Endothelial cell of umbilical vein (primary cell): ENCODE results near the gene TUNAR. TPM values are rescaled to one million over a fixed set of nuclear protein-coding genes. Genes with fewer than 3 reads are reported as not detected.

Source experiments
- BruUV-seq: library from RNA; stranded (reverse); fragments of 400-500 nt; replicated peaks from 2 replicates; lab custom pipeline; 2021; lab: Mats Ljungman, UMichigan
- CTCF ChIA-PET: fragments of 300-600, 350-600 bp; sonication (Branson Sonifier 250); formaldehyde crosslinking; loops from one replicate; lab custom pipeline; 2021; ENCODE audit warnings: antibody characterized with exemption, inconsistent platforms; lab: Charles Lee
- POLR2A ChIA-PET: fragments of 300-600, 350-600 bp; sonication (Branson Sonifier 250); formaldehyde crosslinking; loops from one replicate; lab custom pipeline; 2021; ENCODE audit warnings: antibody characterized with exemption, inconsistent platforms; lab: Charles Lee
- DNase-seq: peaks from one replicate; pipeline ENCODE4 v3.0.0-alpha.2; 2011; ENCODE audit warnings: low read depth, low spot score
- FAIRE-seq: peaks from 2 replicates; lab custom pipeline; 2011; peaks lifted over from hg19 to GRCh38; lab: Jason Lieb, UNC
- H2AFZ ChIP-seq: 2 replicates; pipeline ENCODE4 v1.6.0; 2012; ENCODE audit warnings: low read depth, low read length, control low read depth, inconsistent platforms
- H3K27ac ChIP-seq: 2 replicates; pipeline ENCODE4 v1.5.1; 2011; ENCODE audit warnings: low read depth, mild to moderate bottlenecking, control low read depth, low read length, moderate library complexity; ENCODE audit not compliant: insufficient read depth
- H3K27me3 ChIP-seq, 2 experiments: 2 replicates each; pipeline versions ENCODE4 v1.6.0 to v1.6.1; 2011; ENCODE audit warnings: low read length in 2 of 2, mixed read lengths in 1 of 2; ENCODE audit not compliant: control insufficient read depth in 2 of 2, insufficient read depth in 2 of 2
- H3K36me3 ChIP-seq, 2 experiments: 2 replicates in 1 of 2; 3 replicates in 1 of 2; pipeline ENCODE4 v1.5.1; 2011; ENCODE audit warnings: low read length in 2 of 2, mild to moderate bottlenecking in 1 of 2, moderate library complexity in 1 of 2; ENCODE audit not compliant: control insufficient read depth in 2 of 2, insufficient read depth in 2 of 2; ENCODE audit errors: extremely low read depth in 1 of 2
- H3K4me1 ChIP-seq: 3 replicates; pipeline ENCODE4 v1.5.1; 2011; ENCODE audit warnings: mild to moderate bottlenecking, low read length; ENCODE audit not compliant: control insufficient read depth, insufficient read depth; ENCODE audit errors: extremely low read depth
- H3K4me2 ChIP-seq: 2 replicates; pipeline ENCODE4 v1.6.1; 2011; ENCODE audit warnings: low read length, control low read depth, mixed read lengths; ENCODE audit not compliant: insufficient read depth
- H3K4me3 ChIP-seq, 3 experiments: fragments of 200-600 bp in 1 of 3; sonication (generic), shearing (Covaris generic) in 1 of 3; replicated peaks in 1 of 3; 2 replicates each; pipeline ENCODE4 v1.5.1; 2011 to 2016; ENCODE audit warnings: control low read depth in 3 of 3, low read length in 3 of 3, mild to moderate bottlenecking in 2 of 3, inconsistent platforms in 1 of 3, low read depth in 1 of 3, moderate library complexity in 1 of 3; ENCODE audit not compliant: insufficient read depth in 1 of 3
- H3K79me2 ChIP-seq: 2 replicates; pipeline ENCODE4 v1.6.0; 2012; ENCODE audit warnings: low read length, inconsistent platforms; ENCODE audit not compliant: control insufficient read depth, insufficient read depth
- H3K9ac ChIP-seq: replicated peaks from 2 replicates; pipeline ENCODE3; 2011; ENCODE audit warnings: low read length, control low read depth; ENCODE audit not compliant: insufficient read depth; ENCODE audit errors: extremely low read depth
- H3K9me1 ChIP-seq: replicated peaks from 3 replicates; pipeline ENCODE4 v1.6.0; 2011; ENCODE audit warnings: mild to moderate bottlenecking, low read length; ENCODE audit not compliant: control insufficient read depth, insufficient read depth; ENCODE audit errors: extremely low read depth
- H3K9me3 ChIP-seq: replicated peaks from 2 replicates; pipeline ENCODE4 v1.5.1; 2012; ENCODE audit warnings: low read length, inconsistent platforms; ENCODE audit not compliant: control insufficient read depth, insufficient read depth
- H4K20me1 ChIP-seq: replicated peaks from 2 replicates; pipeline ENCODE3; 2011; ENCODE audit warnings: mild to moderate bottlenecking, low read length; ENCODE audit not compliant: control insufficient read depth, insufficient read depth; ENCODE audit errors: extremely low read depth
- EZH2 ChIP-seq: IDR thresholded peaks from 2 replicates; pipeline ENCODE4 v1.6.1; 2012; ENCODE audit warnings: borderline replicate concordance, low read depth, mild to moderate bottlenecking, moderate library complexity, low read length, inconsistent platforms; ENCODE audit not compliant: severe bottlenecking
- FOS ChIP-seq: IDR thresholded peaks from 2 replicates; pipeline ENCODE4 v1.6.1; 2011; ENCODE audit warnings: mild to moderate bottlenecking, low read length, moderate library complexity, borderline replicate concordance; ENCODE audit not compliant: insufficient read depth
- GATA2 ChIP-seq: IDR thresholded peaks from 2 replicates; pipeline ENCODE4 v1.7.0; 2011; ENCODE audit warnings: low read depth, mild to moderate bottlenecking, moderate library complexity, mixed read lengths, low read length; ENCODE audit not compliant: insufficient read length, insufficient read depth
- JUN ChIP-seq: IDR thresholded peaks from 2 replicates; pipeline ENCODE4 v1.6.1; 2011; ENCODE audit warnings: borderline replicate concordance, low read depth; ENCODE audit not compliant: insufficient read length, insufficient read depth
- MAX ChIP-seq: IDR thresholded peaks from 2 replicates; pipeline ENCODE4 v1.6.1; 2011; ENCODE audit not compliant: insufficient read depth, insufficient read length
- MYC ChIP-seq: IDR thresholded peaks from one replicate; pipeline ENCODE4 v1.6.1; 2011; ENCODE audit warnings: mild to moderate bottlenecking, low read depth, low read length
- POLR2A ChIP-seq: IDR thresholded peaks from 2 replicates; pipeline ENCODE4 v1.6.1; 2012; ENCODE audit warnings: low read depth, mild to moderate bottlenecking, control low read depth, low read length
- POLR2AphosphoS5 ChIP-seq: IDR thresholded peaks from 2 replicates; pipeline ENCODE4 v1.6.1; 2012; ENCODE audit warnings: low read depth, mild to moderate bottlenecking, control low read depth, low read length, moderate library complexity; ENCODE audit not compliant: insufficient read depth
- dilution Hi-C: fragments of 300-500 bp; cut with MboI; formaldehyde crosslinking; loops from one replicate; pipeline ENCODE4 v1.15.0; 2019; ENCODE audit warnings: low sequenced_read_pairs; ENCODE audit not compliant: extremely low pct_ligation_motif_present
- intact Hi-C: fragments of 100-400 bp; cut with micrococcal nuclease; formaldehyde crosslinking; loops from one replicate; pipeline ENCODE4 v1.10.0; 2022
- polyA plus RNA-seq, 4 experiments: library from polyadenylated mRNA; depleted of rRNA in 3 of 4; stranded (reverse) in 3 of 4; unstranded in 1 of 4; fragments of >200 nt; gene quantifications; 2 replicates each; pipeline versions ENCODE4 v1.2.1 to v1.2.3, GENCODE V29; 2011 to 2012; ENCODE audit warnings: missing spikeins in 1 of 4
- total RNA-seq: library from RNA; stranded (reverse); gene quantifications from 2 replicates; pipeline ENCODE4 v1.2.3, GENCODE V29; 2021
- TF ChIP-seq, protein P1 (sequence below), 2 donors: IDR thresholded peaks; 1 replicate in 1 of 2; 2 replicates in 1 of 2; pipeline ENCODE4 v1.5.1; 2011; ENCODE audit warnings: low read length in 2 of 2, mild to moderate bottlenecking in 2 of 2, moderate library complexity in 2 of 2, control low read depth in 1 of 2, inconsistent platforms in 1 of 2, low read depth in 1 of 2; ENCODE audit not compliant: insufficient read depth in 1 of 2; ENCODE audit errors: extremely low read depth in 1 of 2

Gene TUNAR
- total and polyA plus RNA-seq, 2 donors (not counting 3 experiments of a cell fraction or from before 2014, with no cell fraction given) = not detected

DNA sequence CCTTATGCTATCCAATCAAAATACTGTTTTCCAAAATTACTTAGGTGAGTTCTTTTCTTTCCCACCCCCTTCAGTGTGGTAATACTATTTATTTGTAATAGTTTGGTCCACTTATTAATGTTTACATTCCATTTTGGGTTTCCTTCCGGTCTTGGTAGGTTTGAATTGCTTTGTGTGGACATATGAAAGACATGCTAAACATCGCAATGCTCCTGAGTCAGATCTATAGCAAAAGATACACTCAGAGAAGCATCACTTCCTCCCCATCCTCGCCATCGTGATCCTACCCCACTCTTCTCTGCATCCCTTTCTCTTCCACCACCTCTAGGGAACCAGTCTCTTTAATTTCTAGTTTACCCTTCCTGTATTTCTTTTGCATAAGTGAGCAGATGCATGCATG is 30.0 kb downstream of the TUNAR start:
- no peaks in the 10 kb centered on the region for H3K9me1 ChIP-seq
- H3K9ac ChIP-seq = no peak overlapping the region
- H3K4me1 ChIP-seq = no peaks in the 10 kb centered on the region
- H3K27ac ChIP-seq = no peak overlapping the region
- no peak overlapping the region for H3K4me3 ChIP-seq
- no TSS peak for BruUV-seq
- dilution Hi-C loops (no loop called here), intact Hi-C loops (no loop called here)
- no peak overlapping the region for H3K4me2 ChIP-seq
- H2AFZ ChIP-seq = no peak overlapping the region
- no peaks in the 10 kb centered on the region for H3K36me3 ChIP-seq
- H3K79me2 ChIP-seq = no peaks in the 10 kb centered on the region
- FAIRE-seq = no peak
- H4K20me1 ChIP-seq = no peaks in the 10 kb centered on the region
- TF ChIP-seq POLR2AphosphoS5 (no peak), POLR2A (no peak), JUN (no peak), MYC (no peak), FOS (no peak), MAX (no peak), GATA2 (no peak)
- no peak for DNase-seq
- CTCF ChIA-PET = no interaction called here
- H3K27me3 ChIP-seq = no peaks in the 10 kb centered on the region
- H3K9me3 ChIP-seq = no peaks in the 10 kb centered on the region
- POLR2A ChIA-PET = no interaction called here

DNA sequence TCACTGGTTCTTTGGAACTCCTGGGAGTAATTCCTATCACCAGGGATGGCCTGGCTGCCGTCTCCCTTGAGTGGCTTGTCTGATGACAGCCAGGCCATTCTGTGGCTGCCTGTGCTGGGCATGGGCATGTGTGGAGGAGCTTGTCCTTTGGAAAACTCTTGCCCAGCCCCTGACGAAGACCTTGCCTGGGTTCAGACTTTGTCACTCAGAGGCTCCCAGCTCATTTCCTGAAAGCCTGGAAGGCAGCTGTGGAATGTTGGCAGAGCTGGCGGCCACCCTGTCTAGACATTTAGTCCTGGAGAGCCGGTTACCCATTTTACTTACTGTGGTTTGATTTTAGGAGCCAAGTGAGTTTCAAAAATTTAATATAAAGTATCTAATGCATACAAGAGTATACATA is 34.0 kb downstream of the TUNAR start:
- no peaks in the 10 kb centered on the region for H3K36me3 ChIP-seq
- H3K4me3 ChIP-seq = no peak overlapping the region
- no TSS peak for BruUV-seq
- TF ChIP-seq MAX (no peak), POLR2AphosphoS5 (no peak), EZH2 (no peak), FOS (no peak), GATA2 (no peak), POLR2A (no peak), JUN (no peak), MYC (no peak)
- TF ChIP-seq, protein P1, sequence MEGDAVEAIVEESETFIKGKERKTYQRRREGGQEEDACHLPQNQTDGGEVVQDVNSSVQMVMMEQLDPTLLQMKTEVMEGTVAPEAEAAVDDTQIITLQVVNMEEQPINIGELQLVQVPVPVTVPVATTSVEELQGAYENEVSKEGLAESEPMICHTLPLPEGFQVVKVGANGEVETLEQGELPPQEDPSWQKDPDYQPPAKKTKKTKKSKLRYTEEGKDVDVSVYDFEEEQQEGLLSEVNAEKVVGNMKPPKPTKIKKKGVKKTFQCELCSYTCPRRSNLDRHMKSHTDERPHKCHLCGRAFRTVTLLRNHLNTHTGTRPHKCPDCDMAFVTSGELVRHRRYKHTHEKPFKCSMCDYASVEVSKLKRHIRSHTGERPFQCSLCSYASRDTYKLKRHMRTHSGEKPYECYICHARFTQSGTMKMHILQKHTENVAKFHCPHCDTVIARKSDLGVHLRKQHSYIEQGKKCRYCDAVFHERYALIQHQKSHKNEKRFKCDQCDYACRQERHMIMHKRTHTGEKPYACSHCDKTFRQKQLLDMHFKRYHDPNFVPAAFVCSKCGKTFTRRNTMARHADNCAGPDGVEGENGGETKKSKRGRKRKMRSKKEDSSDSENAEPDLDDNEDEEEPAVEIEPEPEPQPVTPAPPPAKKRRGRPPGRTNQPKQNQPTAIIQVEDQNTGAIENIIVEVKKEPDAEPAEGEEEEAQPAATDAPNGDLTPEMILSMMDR (IDR thresholded peaks at IDR 0.05; ENCODE audit: extremely low read depth in 1 of 2, insufficient read depth in 1 of 2, low read depth in 1 of 2, low read length in 2 of 2) = no peak
- FAIRE-seq (no peak), DNase-seq (no peak)
- H3K9ac ChIP-seq = no peak overlapping the region
- intact Hi-C loops (no loop called here), dilution Hi-C loops (no loop called here)
- H3K27ac ChIP-seq = no peak overlapping the region
- no peaks in the 10 kb centered on the region for H3K4me1 ChIP-seq
- ChIA-PET CTCF (no interaction called here), POLR2A (no interaction called here)
- H3K4me2 ChIP-seq = no peak overlapping the region
- H3K79me2 ChIP-seq = no peaks in the 10 kb centered on the region
- no peaks in the 10 kb centered on the region for H3K9me3 ChIP-seq
- no peaks in the 10 kb centered on the region for H4K20me1 ChIP-seq
- H2AFZ ChIP-seq = no peak overlapping the region
- no peaks in the 10 kb centered on the region for H3K27me3 ChIP-seq
- no peaks in the 10 kb centered on the region for H3K9me1 ChIP-seq
